GM21526 (cell line): Measurements from ENCODE around the gene POLR1C.
"Not testable (repeated sequence)": the region's sequence is repeated elsewhere in the genome, so short reads cannot be mapped to it uniquely, and the experiment has no call there.

ENCODE experiments used
- ATAC-seq: cut with Tn5 transposase; IDR thresholded peaks from one replicate; pipeline ENCODE4 v1.9.1; 2021; ENCODE audit warnings: moderate library complexity; ENCODE audit not compliant: unreplicated experiment, low FRiP score

The POLR1C gene

GRCh38 chr6:43509142-43509983 is 7.5 kb upstream of the POLR1C start:
- no peak for ATAC-seq

- no peak for ATAC-seq
These were observed 6.7 kb upstream of the POLR1C start, which contains the start of gene LRRC73 for GRCh38 chr6:43509984-43510826. Gene LRRC73 (minus strand): TSS chr6:43510346. CDS start chr6:43509785, 561 bp downstream.

- ATAC-seq: no peak
These were observed 6.1 kb upstream of the POLR1C start for GRCh38 chr6:43510827-43511163.

GRCh38 chr6:43511824-43512415 is 5.0 kb upstream of the POLR1C start:
- no peak for ATAC-seq

GRCh38 chr6:43515808-43516207 is 1.1 kb upstream of the POLR1C start:
- no peak for ATAC-seq

- ATAC-seq: peak; percentile 4
These were observed 557 bp upstream of the POLR1C start for GRCh38 chr6:43516367-43516696.

- ATAC-seq: no peak
These were observed 842 bp downstream of the POLR1C start for GRCh38 chr6:43517505-43518357.

GRCh38 chr6:43520097-43520496 is 3.2 kb downstream of the POLR1C start:
- no peak for ATAC-seq

GRCh38 chr6:43521836-43522235 is 4.9 kb downstream of the POLR1C start:
- no peak for ATAC-seq

- ATAC-seq: no peak
These were observed 5.8 kb downstream of the POLR1C start for GRCh38 chr6:43522547-43523261.

- ATAC-seq: no peak
These were observed 6.4 kb downstream of the POLR1C start for GRCh38 chr6:43523284-43523683.

GRCh38 chr6:43524483-43524961 is 7.6 kb downstream of the POLR1C start:
- ATAC-seq: no peak

GRCh38 chr6:43532201-43532600 is 15.3 kb downstream of the POLR1C start:
- ATAC-seq: no peak

- not testable (repeated sequence) for ATAC-seq
These were observed 22.1 kb downstream of the POLR1C start for GRCh38 chr6:43538986-43539385.

- not testable (repeated sequence) for ATAC-seq
These were observed 22.5 kb downstream of the POLR1C start for GRCh38 chr6:43539409-43539808.

- ATAC-seq: no peak
These were observed 23.6 kb downstream of the POLR1C start for GRCh38 chr6:43540507-43540906.

- no peak for ATAC-seq
These were observed 25.0 kb downstream of the POLR1C start for GRCh38 chr6:43541774-43542471.

- no peak for ATAC-seq
These were observed 27.6 kb downstream of the POLR1C start for GRCh38 chr6:43544461-43544860.

- ATAC-seq: no peak
These were observed 30.3 kb downstream of the POLR1C start for GRCh38 chr6:43547222-43547621.
